GM21529 (cell line): ENCODE results near the gene HOTAIR.

Experiments used
- ATAC-seq: cut with Tn5 transposase; IDR thresholded peaks from one replicate; pipeline ENCODE4 v1.9.1; 2021; ENCODE audit not compliant: unreplicated experiment

Gene HOTAIR

DNA sequence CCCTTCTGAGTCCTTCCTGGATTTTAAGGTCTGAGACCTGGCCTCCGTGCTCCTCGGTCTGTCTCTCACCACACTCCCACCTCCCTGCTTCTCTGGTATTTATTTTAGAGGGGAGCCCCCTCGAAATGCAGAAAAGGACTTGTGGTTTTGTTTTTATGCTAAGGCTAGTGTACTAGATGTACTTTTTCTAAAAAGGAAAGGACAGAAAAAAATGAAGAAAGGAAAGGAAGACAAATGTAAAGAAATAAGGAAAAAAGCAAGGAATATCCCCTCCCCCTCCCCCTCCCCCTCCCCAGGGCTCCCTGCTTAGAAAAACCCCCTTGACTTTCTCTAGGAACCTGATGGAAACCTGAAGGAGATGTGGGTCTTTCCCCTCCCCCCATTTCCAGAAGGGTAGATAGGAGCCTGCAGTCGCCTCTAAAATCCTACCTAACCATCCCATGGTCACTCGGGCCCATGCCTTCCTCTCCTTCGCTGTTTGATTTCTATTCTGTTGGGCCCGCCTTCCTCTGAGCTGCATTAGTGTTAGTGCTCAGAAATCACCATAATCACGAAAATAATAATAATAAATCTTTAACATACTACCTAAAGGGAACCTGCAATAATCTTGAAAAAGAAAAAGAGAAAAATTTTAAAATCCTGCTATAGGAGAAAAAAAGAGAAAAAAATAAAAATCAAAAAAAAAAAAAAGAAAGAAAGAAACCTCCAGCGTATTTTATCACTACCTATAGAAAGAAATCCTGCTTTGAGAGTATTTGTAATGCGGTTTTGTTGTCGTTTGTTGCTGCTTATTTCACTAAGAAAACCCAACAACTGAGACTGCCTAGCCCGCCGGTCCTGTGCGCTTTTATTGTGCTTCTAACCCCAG lies 37.1 kb upstream of the HOTAIR start:
- no peak for ATAC-seq

DNA sequence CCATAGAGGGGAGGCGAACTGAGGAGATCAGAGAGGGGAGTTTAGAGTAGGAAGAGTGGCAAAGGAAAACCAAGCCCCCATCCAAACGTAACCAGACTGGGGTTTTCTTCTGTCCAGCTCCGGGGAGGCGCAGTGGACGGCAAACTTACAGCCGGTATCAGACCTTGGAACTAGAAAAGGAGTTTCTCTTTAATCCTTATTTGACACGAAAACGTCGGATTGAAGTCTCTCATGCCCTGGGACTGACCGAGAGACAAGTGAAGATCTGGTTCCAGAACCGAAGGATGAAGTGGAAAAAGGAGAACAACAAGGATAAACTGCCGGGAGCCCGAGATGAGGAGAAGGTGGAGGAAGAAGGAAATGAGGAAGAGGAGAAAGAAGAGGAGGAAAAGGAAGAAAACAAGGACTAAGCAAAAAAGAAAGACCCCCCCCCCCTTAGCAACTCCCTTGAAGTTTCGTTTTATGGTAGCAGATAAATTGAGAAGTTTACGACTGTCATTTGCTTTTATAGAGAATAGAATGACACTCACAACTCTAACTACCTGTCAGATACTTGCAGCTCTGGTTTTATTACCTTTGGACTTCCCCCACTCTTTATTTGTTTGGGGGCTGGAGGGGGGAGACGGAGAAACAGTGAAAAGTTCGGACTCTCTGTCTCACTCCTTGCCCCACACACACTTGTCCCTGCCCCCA lies 36.4 kb upstream of the HOTAIR start:
- ATAC-seq, result no peak

DNA sequence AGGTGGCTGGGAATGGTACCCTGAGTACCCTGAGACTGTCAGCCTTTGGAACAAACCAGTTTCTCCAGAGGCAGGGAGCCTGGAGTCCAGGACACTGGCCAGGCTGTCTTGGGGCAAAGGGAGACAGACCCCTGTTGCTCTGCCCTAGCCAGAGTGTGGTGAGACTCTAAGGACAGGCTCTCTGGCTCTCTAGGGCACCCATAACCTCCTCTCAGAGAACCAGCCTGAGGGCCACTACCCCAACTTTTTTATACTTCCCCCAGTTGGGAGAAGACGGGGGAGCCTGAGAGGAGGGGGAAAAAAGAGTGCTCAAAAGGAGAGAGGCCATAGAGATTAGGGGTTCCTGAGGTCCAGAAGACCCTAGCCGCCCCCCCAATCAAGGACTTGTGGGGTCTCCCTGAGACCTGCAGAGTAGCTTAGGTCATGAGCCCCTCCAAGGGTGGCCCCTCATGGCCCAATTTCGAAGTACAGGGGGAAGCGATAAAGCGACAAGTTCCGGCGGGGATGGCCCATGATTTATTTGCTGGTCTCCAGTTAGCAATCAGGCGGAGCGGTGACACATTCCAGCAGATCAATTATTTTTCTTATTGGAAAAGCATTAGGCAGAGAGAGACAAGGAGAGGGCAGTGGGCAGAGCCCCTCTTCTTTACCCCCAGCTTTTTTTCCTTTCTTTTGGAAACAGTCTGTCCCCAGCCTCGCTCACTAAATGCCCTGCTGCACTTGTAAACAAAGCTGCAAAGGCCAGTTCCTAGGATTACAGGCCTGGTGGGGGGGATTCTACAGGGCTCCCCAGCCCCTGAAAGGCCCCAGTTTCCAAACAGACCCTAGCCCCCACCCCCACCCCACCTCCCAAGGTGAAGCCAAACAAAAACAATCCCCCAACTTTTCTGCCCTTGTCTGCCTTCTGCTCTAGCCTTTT lies 35.6 kb upstream of the HOTAIR start:
- no peak for ATAC-seq

DNA sequence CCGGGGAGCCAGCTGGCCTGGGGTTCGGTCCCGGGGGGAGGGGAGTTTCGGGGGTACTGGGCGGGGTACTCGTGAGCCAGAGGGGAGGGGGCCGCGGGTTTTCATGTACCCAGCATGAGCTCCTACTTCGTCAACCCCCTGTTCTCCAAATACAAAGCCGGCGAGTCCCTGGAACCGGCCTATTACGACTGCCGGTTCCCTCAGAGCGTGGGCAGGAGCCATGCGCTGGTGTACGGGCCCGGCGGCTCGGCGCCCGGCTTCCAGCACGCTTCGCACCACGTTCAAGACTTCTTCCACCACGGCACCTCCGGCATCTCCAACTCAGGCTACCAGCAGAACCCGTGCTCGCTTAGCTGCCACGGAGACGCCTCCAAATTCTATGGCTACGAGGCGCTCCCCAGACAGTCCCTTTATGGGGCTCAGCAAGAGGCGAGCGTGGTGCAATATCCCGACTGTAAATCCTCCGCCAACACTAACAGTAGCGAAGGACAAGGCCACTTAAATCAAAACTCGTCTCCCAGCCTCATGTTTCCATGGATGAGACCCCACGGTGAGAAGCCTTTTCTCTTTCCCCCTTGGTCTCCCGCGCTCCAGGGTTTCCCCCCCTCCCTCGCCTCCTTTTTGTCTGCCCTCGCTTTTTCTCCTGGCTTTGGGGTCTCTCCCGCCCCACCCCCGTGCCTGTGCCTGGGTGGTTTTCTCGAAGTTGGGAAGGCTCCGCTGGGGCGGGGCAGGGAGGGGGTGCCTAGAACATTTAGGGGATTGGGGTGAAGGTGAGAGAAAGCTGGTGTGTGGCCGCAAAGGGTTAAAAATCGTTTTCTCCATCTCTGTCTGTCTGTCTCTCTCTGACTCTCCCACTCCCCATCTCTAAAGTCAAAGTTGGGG lies 34.7 kb upstream of the HOTAIR start:
- no peak for ATAC-seq

DNA sequence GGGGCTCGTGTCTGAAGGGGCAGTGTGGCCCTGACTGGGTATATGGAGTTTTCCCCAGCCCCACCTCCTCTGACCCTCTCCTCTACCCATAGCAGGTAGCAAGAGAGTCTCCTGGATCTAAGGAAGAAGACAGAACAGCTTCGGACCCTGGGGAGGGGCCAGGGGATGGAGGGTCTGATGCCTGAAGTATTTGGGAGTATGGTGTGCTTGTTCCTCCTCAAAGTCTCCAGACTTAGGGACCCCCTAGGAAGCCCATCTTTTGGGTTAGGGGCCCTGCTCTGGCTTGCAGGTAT lies 33.5 kb upstream of the HOTAIR start:
- no peak for ATAC-seq

DNA sequence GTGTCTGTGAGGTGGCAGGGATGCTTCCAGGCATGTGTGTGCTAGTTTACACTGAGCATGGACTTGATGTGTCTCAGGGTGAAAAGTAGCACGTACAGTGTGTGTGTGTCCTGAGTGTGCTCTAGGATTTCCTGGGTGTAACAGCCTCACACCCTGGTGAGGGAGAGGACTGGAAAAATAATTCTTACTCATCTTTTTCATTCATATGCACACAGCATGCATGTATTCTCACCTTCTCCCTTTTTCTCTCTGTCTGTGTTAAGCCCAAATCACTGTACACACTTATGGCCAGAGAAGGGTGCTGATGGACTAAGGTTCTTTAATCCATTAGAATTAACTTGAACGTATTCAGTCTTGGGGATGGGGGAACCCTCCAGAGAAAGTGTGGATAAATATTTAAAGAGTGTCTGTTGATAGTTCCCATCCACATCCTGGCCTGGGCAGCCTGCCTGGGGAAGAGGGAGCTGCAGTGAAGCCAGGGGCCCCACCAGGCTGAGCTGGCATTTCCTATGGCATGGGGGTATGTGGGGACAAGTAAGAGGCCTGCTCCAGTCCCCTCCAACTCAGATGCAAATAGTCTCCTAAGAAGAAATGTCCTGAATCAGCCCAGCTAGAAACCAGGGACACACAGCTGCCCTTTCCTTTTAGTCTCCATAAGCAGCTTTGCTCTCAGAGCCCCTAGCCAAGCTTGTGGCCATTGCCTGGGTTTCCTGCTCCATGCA lies 32.9 kb upstream of the HOTAIR start:
- no peak for ATAC-seq

DNA sequence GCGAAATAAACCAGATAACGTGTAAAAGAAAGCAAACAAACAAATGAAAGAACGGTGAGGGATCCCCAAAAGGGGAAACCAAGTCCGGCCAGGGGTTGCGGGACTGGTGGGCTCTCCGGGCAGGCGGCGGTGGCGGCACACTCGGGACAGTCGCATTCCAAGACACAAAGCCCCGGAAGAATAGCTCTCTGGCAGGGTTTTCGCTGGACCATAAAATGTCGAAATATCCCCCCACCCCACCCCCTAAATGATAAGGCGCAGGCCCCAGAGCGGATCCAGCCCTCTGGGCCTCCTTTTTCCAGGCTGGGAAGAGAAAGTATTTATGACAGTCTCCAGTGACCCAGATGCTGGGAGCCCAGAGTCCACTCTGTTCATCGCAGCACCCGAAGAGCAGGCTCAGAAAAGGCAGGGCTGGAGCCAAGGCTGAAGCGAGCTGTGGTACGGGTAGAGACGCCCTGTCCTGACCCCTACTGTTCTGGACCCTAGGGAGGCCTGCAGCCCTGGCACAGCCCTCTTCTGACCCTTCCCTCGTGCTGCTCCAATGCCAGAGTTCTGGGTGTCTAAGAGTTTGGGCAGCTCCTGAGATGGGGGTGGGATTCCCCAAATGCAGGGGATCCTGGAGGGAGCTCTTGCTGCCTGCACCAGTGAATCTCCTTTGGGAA lies 31.9 kb upstream of the HOTAIR start:
- no peak for ATAC-seq

DNA sequence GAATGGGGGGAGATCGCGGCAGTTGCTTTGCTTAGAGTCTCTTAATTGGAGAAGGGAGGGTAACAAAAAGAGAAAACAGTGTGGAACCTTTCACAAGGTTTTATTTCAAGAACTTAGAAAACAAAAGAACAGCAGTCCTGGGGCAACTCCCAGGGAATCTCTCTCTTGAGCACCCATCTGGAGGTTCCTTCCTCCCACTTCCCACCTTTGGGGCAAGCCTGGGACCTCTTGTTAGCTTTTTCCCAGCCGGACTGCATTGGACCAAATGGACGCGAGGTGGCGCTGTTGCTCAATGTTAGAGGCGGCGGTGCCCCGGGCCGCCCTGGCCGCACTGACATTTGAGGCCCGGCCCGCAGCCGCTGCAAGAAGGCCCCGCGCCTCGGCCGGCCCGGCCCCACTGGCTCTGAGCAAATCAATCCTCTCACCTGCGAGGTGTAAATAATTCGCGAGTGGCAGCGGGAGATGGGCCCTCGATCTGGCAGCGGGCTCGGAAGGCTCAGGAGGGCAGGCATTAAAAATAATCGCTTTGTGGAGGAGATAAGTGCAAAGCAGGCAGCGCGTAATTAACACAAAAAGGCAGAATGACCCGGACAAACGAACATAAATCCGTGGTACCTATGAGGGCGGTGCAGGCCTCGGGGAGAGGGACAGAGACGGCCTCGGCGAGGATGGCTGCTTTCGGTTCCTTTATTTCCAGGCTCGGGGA lies 31.3 kb upstream of the HOTAIR start:
- ATAC-seq, result peak; percentile 84

DNA sequence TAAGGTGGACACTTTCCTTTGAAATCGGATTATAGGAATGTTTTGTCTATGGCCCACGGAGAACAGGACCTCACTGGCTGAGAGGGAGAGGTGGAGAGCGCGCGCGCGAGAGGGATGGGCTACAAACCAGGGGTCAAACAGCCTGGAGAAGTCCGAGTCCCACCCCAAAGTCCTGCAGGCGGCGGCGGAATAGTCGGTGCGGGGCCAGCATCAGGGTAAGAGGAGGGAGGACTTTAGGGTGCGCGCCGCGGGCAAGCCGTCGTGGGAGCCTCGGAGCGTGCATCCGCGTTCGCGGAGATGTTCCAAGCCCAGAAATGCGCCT lies 30.7 kb upstream of the HOTAIR start:
- ATAC-seq, result no peak

DNA sequence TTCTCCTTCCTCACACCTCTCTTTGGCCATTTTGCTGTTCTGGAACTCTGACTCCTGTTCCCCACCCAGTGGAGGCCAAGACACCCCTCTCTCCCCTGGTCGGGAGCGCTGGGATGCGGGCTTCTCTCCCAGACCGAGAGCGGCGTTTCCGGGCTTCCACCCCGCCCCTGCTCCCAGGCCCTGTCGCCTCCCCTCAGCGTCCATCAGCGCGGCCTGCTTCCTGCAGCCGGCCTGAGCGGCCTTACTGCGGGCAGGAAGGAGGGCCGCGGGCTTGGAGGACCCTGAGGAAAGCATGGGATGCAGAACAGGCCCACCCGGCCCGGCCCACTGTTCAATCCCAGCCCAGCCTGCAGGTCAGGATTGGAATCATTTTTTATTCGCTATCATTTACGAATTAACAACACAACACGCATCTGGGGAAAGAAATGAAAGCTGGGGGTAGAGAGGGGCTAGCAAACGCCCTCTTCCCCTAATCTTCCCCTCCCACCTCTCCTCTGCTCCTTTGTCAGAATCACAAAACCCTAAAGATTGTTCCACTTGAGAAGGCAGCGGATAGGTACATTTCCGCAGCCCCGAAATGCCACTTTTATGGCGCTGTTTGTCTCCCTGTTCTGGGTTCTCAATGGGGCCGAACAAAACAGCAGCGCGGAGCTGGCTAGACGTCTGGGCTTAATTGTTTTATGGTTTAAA lies 30.2 kb upstream of the HOTAIR start:
- no peak for ATAC-seq

DNA sequence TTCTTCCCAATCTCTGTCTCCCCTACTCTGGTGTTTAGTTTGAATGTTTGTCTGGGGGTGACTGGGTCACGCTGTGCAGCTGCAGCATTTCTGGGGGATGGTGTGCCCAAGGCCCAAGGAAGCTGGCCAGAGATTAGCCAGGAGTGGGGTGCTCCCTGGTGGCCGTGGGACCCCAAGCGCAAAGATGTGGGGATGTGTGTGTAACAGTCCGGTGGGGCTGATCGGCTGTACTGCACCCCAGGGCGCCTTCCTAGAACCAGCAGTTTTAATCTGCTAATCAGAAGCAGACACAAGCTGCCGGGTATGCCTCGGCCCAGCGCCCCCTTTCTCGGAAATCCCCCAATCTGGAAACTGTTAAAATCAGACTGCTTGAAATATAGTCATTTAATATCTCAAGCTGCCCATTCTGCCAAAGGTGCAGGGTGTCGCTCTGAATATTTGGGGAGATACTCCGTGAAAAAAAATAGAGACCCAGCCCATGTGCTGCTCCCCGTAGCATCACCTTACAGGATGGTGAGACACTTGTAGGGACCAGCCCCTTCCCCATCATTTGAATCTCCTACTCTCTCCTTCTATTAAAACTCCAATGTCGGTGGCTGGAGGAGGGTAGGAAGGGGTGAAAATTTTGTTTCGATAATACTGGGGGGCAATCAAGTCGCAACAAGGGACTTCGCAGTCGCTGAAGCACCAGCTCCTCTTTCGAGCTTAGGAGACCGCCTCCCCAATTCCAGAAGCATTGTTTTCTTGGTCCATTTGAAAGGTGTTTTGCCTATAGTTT lies 29.5 kb upstream of the HOTAIR start:
- no peak for ATAC-seq

DNA sequence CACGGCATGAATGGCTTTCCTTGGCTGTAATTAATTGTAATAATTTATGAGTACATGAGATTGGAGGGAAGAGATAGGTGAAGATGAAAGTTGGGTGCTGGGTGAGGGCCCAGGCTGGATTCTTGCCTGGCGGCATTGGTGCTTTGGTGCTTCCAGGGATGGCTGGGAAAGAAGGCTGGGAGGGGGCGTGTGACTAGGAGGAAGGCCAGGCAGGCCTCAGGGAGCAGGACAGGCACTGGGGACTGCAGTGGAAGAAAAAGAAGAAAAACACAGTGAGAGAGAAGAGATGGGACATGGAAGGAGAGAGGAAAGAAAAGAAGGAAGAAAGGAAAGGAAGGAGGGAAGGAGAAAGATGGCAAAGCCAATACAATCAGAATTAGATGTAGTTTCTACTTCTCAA lies 28.9 kb upstream of the HOTAIR start:
- no peak for ATAC-seq

DNA sequence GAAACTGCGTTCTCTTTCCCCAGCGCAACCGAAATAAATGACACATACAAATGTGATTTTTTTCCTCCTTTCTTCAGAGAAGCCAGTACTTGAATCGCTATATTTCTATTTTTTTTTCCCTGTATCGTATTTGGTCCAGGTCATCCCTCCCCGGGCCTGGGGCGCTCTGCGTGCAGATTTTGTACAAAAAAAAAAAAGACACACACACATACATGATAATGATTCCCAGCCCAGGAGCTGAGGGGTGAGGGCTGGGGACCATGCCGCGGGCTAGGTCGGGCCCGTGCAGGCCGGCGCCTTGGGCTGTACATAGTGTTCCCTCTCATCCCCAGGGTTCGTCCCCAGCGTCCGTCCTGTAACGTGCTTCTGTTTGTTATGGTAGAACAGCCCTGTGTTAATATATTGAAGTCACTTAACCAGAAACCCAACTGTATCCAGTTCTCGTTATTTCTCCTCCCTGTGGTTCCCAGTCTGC lies 28.2 kb upstream of the HOTAIR start:
- no peak for ATAC-seq

DNA sequence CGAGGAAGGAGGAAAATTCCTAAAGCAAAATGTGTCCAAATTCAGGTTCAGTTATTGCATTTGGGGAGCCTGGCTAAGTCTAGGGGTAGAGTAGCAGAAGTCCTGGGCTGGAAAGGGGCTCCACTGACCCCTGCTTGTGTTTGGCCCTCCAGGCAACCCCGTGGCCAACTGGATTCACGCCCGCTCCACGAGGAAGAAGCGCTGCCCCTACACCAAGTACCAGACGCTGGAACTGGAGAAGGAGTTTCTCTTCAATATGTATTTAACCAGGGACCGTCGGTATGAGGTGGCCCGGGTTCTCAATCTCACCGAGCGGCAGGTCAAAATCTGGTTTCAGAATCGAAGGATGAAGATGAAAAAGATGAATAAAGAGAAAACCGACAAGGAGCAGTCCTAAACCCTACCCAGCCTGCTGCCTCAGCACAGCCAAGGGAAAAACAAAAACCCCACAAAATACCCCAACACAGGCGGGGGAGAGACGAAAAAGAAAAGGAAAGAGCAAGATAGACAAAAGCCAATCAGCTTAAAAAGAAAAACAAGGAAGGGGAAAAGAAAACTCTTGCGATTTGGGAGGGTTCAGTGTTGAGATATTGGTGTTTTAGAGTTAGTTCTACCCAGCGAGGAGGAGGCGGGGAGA lies 27.6 kb upstream of the HOTAIR start:
- no peak for ATAC-seq

DNA sequence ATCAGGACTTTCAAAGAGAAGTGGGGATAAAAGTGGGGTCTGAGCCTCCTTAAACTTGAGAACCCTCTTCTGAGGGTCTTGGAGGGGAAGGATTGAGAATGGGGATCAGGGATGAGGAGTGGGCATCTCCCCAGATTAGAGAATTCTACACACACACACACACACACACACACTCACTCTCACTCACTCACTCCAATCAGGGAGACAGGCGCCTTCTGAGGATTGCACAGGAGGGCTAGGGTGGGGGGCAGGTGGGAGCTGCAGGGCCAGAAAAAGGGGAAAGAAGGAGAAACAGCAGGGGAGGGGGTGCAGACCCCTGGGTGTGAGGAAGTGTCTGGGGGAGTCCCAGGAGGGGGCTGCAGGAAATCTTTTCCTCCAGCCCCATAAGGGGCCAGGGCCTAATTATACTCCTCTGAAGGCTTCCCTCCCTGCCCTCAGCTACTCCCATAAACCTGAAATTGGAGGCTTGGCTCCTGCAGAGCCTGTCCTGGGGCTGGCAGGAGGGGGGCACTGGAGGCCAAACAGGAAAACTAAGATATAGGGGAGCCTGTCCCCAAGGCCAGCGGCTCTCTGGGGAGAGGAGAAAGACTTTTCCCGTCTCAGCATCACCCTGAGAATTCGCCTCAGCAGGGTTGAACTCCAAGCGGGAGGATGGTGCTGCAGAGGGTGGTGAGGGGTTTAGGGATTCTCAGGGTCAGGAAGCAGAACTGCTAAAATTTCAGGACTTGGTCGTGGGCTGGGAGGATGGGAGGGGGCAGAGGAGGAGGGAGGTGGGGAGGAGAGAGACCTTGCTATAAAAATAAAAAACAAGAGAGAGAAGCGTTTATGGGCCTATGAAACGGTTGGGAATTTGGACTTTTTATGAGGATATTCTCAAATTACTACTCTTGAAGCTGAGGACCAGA lies 26.8 kb upstream of the HOTAIR start:
- no peak for ATAC-seq
